Inferior parietal cortex (tissue), 1 donor: ENCODE data around the gene SDHAF1.
"Not testable (repeated sequence)": the region's sequence is repeated elsewhere in the genome, so short reads cannot be mapped to it uniquely, and the experiment has no call there.

Experiments used
- DNase-seq: peaks from one replicate; pipeline ENCODE4 v3.0.0-alpha.2; 2016; ENCODE audit errors: extremely low spot score

SDHAF1 gene

GRCh38 chr19:36014012-36014924, 19.3 kb downstream of the SDHAF1 start, which contains the start of gene ALKBH6:
Gene ALKBH6 (minus strand): TSS chr19:36014213. CDS start chr19:36013397, 816 bp downstream.
- peak; percentile 98 for DNase-seq

GRCh38 chr19:36019061-36019670, 24.2 kb downstream of the SDHAF1 start:
- no peak for DNase-seq

GRCh38 chr19:36023432-36023831, 28.4 kb downstream of the SDHAF1 start:
- no peak for DNase-seq

GRCh38 chr19:36025541-36025940, 30.6 kb downstream of the SDHAF1 start:
- no peak for DNase-seq

- DNase-seq, result no peak
Observed at GRCh38 chr19:36026091-36026876, 31.3 kb downstream of the SDHAF1 start.

GRCh38 chr19:36027696-36028095, 32.7 kb downstream of the SDHAF1 start:
- no peak for DNase-seq

- DNase-seq, result no peak
Observed at GRCh38 chr19:36028313-36029041, 33.5 kb downstream of the SDHAF1 start.

- no peak for DNase-seq
Observed at GRCh38 chr19:36030264-36031148, 35.5 kb downstream of the SDHAF1 start.

- no peak for DNase-seq
Observed at GRCh38 chr19:36031308-36031707, 36.3 kb downstream of the SDHAF1 start.

GRCh38 chr19:36032251-36033104, 37.5 kb downstream of the SDHAF1 start, which contains the start of gene CLIP3:
Gene CLIP3 (minus strand): TSS chr19:36032873. CDS start chr19:36032357, 516 bp downstream.
- DNase-seq, result peak; percentile 79

- no peak for DNase-seq
Observed at GRCh38 chr19:36040495-36040894, 45.5 kb downstream of the SDHAF1 start.

- DNase-seq, result not testable (repeated sequence)
Observed at GRCh38 chr19:36041092-36041491, 46.1 kb downstream of the SDHAF1 start.

- no peak for DNase-seq
Observed at GRCh38 chr19:36041831-36042230, 46.8 kb downstream of the SDHAF1 start.

GRCh38 chr19:36043952-36044351, 49.0 kb downstream of the SDHAF1 start:
- no peak for DNase-seq
